Neural cell (in vitro differentiated cells): Measurements from ENCODE around the gene ZMYM2. TPM values are rescaled to one million over a fixed set of nuclear protein-coding genes. Genes with fewer than 3 reads are reported as not detected.

ENCODE experiments used
- H2AFZ ChIP-seq: fragments of 200-600, 300-800 bp; sonication (generic), shearing (Covaris generic); 2 replicates; pipeline ENCODE4 v1.6.0; 2014; ENCODE audit warnings: low read depth, mild to moderate bottlenecking, antibody characterized with exemption, low read length, moderate library complexity
- H3F3A ChIP-seq: fragments of 200-600 bp; shearing (Covaris generic); 2 replicates; pipeline ENCODE4 v1.6.1; 2016; ENCODE audit warnings: mild to moderate bottlenecking, moderate library complexity, mixed read lengths, antibody characterized with exemption, low read length; ENCODE audit not compliant: insufficient read depth, poor library complexity, severe bottlenecking
- H3K27ac ChIP-seq: fragments of 200-600, 300-800 bp; sonication (generic), shearing (Covaris generic); 2 replicates; pipeline ENCODE4 v1.5.1; 2014; ENCODE audit warnings: mild to moderate bottlenecking, low read length, moderate library complexity
- H3K27me3 ChIP-seq: fragments of 300-800, 200-600 bp; sonication (generic), shearing (Covaris generic); 2 replicates; pipeline ENCODE4 v1.6.0; 2014; ENCODE audit warnings: mild to moderate bottlenecking, low read depth, low read length, moderate library complexity; ENCODE audit not compliant: insufficient read depth
- H3K36me3 ChIP-seq: fragments of 300-800, 200-600 bp; sonication (generic), shearing (Covaris generic); 2 replicates; pipeline ENCODE4 v1.5.1; 2014; ENCODE audit warnings: mild to moderate bottlenecking, antibody characterized with exemption, low read length, moderate library complexity; ENCODE audit not compliant: insufficient read depth
- H3K4me2 ChIP-seq: fragments of 300-800, 200-600 bp; sonication (generic), shearing (Covaris generic); 2 replicates; pipeline ENCODE4 v1.6.0; 2014; ENCODE audit warnings: mild to moderate bottlenecking, low read length
- H3K4me3 ChIP-seq: fragments of 300-800, 200-600 bp; sonication (generic), shearing (Covaris generic); 2 replicates; pipeline ENCODE4 v1.5.1; 2014; ENCODE audit warnings: mild to moderate bottlenecking, low read length, moderate library complexity
- H3K79me2 ChIP-seq: fragments of 200-600 bp; shearing (Covaris generic); replicated peaks from 2 replicates; pipeline ENCODE4 v1.6.0; 2014; ENCODE audit warnings: mild to moderate bottlenecking, low read length, moderate library complexity; ENCODE audit not compliant: insufficient read depth
- H3K9ac ChIP-seq: fragments of 300-800, 200-600 bp; sonication (generic), shearing (Covaris generic); 2 replicates; pipeline ENCODE4 v1.6.1; 2016; ENCODE audit warnings: mild to moderate bottlenecking, low read length, mixed read lengths
- H3K9me2 ChIP-seq: fragments of 200-600 bp; shearing (Covaris generic); 2 replicates; pipeline ENCODE4 v1.6.1; 2016; ENCODE audit warnings: mild to moderate bottlenecking, low read length, mixed read lengths; ENCODE audit not compliant: insufficient read depth
- H3K9me3 ChIP-seq: fragments of 200-600, 300-800 bp; sonication (generic), shearing (Covaris generic); 2 replicates; pipeline ENCODE4 v1.6.1; 2016; ENCODE audit warnings: mild to moderate bottlenecking, mixed run types, low read length, moderate library complexity, mixed read lengths
- H4K20me1 ChIP-seq: fragments of 200-600 bp; shearing (Covaris generic); 2 replicates; pipeline ENCODE4 v1.6.1; 2016; ENCODE audit warnings: mild to moderate bottlenecking, mixed run types; ENCODE audit not compliant: insufficient read depth
- CTCF ChIP-seq: fragments of 450-650 bp; IDR thresholded peaks from 2 replicates; pipeline ENCODE4 v1.5.1; 2014; ENCODE audit warnings: antibody characterized with exemption, mild to moderate bottlenecking, moderate library complexity; ENCODE audit not compliant: poor library complexity, severe bottlenecking
- EP300 ChIP-seq: fragments of 450-650 bp; conservative IDR thresholded peaks from 2 replicates; pipeline ENCODE4 v1.6.1; 2014; ENCODE audit warnings: antibody characterized with exemption, mild to moderate bottlenecking, moderate library complexity; ENCODE audit not compliant: poor library complexity, severe bottlenecking
- EZH2 ChIP-seq: fragments of 200-600, 300-800 bp; shearing (Covaris generic), sonication (generic); IDR thresholded peaks from 2 replicates; pipeline ENCODE4 v1.6.1; 2014; ENCODE audit warnings: antibody characterized with exemption, low read length, borderline replicate concordance, mild to moderate bottlenecking; ENCODE audit not compliant: insufficient read depth, poor library complexity, severe bottlenecking
- MXI1 ChIP-seq: fragments of 450-650 bp; conservative IDR thresholded peaks from 2 replicates; pipeline ENCODE4 v1.6.1; 2014; ENCODE audit warnings: antibody characterized with exemption, mild to moderate bottlenecking; ENCODE audit not compliant: poor library complexity, severe bottlenecking
- POLR2AphosphoS5 ChIP-seq: IDR thresholded peaks from 2 replicates; pipeline ENCODE4 v1.6.1; 2012
- RAD21 ChIP-seq: fragments of 450-650 bp; conservative IDR thresholded peaks from 2 replicates; pipeline ENCODE4 v1.6.1; 2014; ENCODE audit warnings: antibody characterized with exemption, mild to moderate bottlenecking, moderate library complexity
- SMC3 ChIP-seq: fragments of 450-650 bp; conservative IDR thresholded peaks from 2 replicates; pipeline ENCODE4 v1.6.1; 2014; ENCODE audit warnings: antibody characterized with exemption, mild to moderate bottlenecking, moderate library complexity; ENCODE audit not compliant: poor library complexity
- TAF1 ChIP-seq: IDR thresholded peaks from 2 replicates; pipeline ENCODE4 v1.6.1; 2012; ENCODE audit warnings: low read depth
- polyA plus RNA-seq: library from polyadenylated mRNA; depleted of rRNA; stranded (reverse); fragments of >200 nt; gene quantifications from 2 replicates; pipeline ENCODE4 v1.2.3, GENCODE V29; 2014
- TF ChIP-seq, protein P1 (sequence below): IDR thresholded peaks from 2 replicates; pipeline ENCODE4 v1.6.1; 2012; ENCODE audit warnings: borderline replicate concordance

ZMYM2 gene
- polyA plus RNA-seq, 1 donor from 2014 or later = 92.2 TPM

- H3K9ac ChIP-seq = no peak overlapping the region
- H3K4me3 ChIP-seq = no peak overlapping the region
- H3K27ac ChIP-seq = no peak overlapping the region
- no peak for TF ChIP-seq RAD21
- TF ChIP-seq MXI1 = no peak
- TF ChIP-seq SMC3 = no peak
- no peak for TF ChIP-seq POLR2AphosphoS5
- TF ChIP-seq, protein P1, sequence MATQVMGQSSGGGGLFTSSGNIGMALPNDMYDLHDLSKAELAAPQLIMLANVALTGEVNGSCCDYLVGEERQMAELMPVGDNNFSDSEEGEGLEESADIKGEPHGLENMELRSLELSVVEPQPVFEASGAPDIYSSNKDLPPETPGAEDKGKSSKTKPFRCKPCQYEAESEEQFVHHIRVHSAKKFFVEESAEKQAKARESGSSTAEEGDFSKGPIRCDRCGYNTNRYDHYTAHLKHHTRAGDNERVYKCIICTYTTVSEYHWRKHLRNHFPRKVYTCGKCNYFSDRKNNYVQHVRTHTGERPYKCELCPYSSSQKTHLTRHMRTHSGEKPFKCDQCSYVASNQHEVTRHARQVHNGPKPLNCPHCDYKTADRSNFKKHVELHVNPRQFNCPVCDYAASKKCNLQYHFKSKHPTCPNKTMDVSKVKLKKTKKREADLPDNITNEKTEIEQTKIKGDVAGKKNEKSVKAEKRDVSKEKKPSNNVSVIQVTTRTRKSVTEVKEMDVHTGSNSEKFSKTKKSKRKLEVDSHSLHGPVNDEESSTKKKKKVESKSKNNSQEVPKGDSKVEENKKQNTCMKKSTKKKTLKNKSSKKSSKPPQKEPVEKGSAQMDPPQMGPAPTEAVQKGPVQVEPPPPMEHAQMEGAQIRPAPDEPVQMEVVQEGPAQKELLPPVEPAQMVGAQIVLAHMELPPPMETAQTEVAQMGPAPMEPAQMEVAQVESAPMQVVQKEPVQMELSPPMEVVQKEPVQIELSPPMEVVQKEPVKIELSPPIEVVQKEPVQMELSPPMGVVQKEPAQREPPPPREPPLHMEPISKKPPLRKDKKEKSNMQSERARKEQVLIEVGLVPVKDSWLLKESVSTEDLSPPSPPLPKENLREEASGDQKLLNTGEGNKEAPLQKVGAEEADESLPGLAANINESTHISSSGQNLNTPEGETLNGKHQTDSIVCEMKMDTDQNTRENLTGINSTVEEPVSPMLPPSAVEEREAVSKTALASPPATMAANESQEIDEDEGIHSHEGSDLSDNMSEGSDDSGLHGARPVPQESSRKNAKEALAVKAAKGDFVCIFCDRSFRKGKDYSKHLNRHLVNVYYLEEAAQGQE = no peak
- TF ChIP-seq TAF1 = no peak
- TF ChIP-seq EZH2 = no peak
- TF ChIP-seq EP300 = no peak
- no peaks in the 10 kb centered on the region for H3K27me3 ChIP-seq
- no peaks in the 10 kb centered on the region for H4K20me1 ChIP-seq
- peaks cover 8% of the 10 kb centered on the region for H3K36me3 ChIP-seq
- no peaks in the 10 kb centered on the region for H3K9me2 ChIP-seq
- H3F3A ChIP-seq = no peaks in the 10 kb centered on the region
- H3K79me2 ChIP-seq = peaks cover 88% of the 10 kb centered on the region
- H2AFZ ChIP-seq = no peak overlapping the region
- no peaks in the 10 kb centered on the region for H3K9me3 ChIP-seq
- no peak overlapping the region for H3K4me2 ChIP-seq
Measured at GRCh38 chr13:19993024-19993423, 34.5 kb downstream of the ZMYM2 start.

- Histone ChIP-seq H4K20me1 (no peaks in the 10 kb centered on the region), H3K27ac (no peak overlapping the region), H3K9ac (no peak overlapping the region), H3K9me3 (no peaks in the 10 kb centered on the region), H2AFZ (no peak overlapping the region), H3K27me3 (no peaks in the 10 kb centered on the region), H3K4me3 (no peak overlapping the region), H3K79me2 (peaks cover 90% of the 10 kb centered on the region), H3F3A (no peaks in the 10 kb centered on the region), H3K9me2 (no peaks in the 10 kb centered on the region), H3K4me2 (no peak overlapping the region), H3K36me3 (peaks cover 3% of the 10 kb centered on the region)
- TF ChIP-seq EZH2 (no peak), CTCF (no peak), TAF1 (no peak), POLR2AphosphoS5 (no peak), EP300 (no peak), RAD21 (no peak), SMC3 (no peak), MXI1 (no peak)
- TF ChIP-seq, protein P1 = no peak
Measured at GRCh38 chr13:19998960-19999359, 40.4 kb downstream of the ZMYM2 start.
